Neural crest cell (in vitro differentiated cells): ENCODE measurements around the gene NHSL2. TPM values are rescaled to one million over a fixed set of nuclear protein-coding genes. Genes with fewer than 3 reads are reported as not detected.

Experiments
- DNase-seq: peaks from one replicate; pipeline ENCODE4 v3.0.0; 2021; ENCODE audit warnings: low read depth, mixed read lengths, low spot score
- H3K27ac Mint-ChIP-seq: one replicate; pipeline ENCODE4 v1.8.0; 2021; ENCODE audit warnings: mild to moderate bottlenecking, mixed read lengths; ENCODE audit not compliant: unreplicated experiment
- H3K27me3 Mint-ChIP-seq: 2 replicates; pipeline ENCODE4 v1.8.0; 2021; ENCODE audit warnings: low read depth, mild to moderate bottlenecking, mixed read lengths
- H3K36me3 Mint-ChIP-seq: 2 replicates; pipeline ENCODE4 v1.8.0; 2021; ENCODE audit warnings: low read depth, mild to moderate bottlenecking, mixed read lengths
- H3K4me1 Mint-ChIP-seq: 2 replicates; pipeline ENCODE4 v1.8.0; 2021; ENCODE audit warnings: mixed read lengths
- H3K4me3 Mint-ChIP-seq: one replicate; pipeline ENCODE4 v1.8.0; 2021; ENCODE audit warnings: mild to moderate bottlenecking, mixed read lengths
- H3K9me3 Mint-ChIP-seq: 2 replicates; pipeline ENCODE4 v1.8.0; 2021; ENCODE audit warnings: mixed read lengths
- CTCF ChIP-seq: fragments of 200-600 bp; sonication (generic); conservative IDR thresholded peaks from 2 replicates; pipeline ENCODE4 v1.5.0; 2021; ENCODE audit warnings: antibody characterized with exemption, mild to moderate bottlenecking
- total RNA-seq: library from RNA; stranded (reverse); gene quantifications from 2 replicates; pipeline ENCODE4 v1.2.1, GENCODE V29; 2021

Gene NHSL2
- total RNA-seq, 1 donor from 2014 or later, result 9.9 TPM

DNA sequence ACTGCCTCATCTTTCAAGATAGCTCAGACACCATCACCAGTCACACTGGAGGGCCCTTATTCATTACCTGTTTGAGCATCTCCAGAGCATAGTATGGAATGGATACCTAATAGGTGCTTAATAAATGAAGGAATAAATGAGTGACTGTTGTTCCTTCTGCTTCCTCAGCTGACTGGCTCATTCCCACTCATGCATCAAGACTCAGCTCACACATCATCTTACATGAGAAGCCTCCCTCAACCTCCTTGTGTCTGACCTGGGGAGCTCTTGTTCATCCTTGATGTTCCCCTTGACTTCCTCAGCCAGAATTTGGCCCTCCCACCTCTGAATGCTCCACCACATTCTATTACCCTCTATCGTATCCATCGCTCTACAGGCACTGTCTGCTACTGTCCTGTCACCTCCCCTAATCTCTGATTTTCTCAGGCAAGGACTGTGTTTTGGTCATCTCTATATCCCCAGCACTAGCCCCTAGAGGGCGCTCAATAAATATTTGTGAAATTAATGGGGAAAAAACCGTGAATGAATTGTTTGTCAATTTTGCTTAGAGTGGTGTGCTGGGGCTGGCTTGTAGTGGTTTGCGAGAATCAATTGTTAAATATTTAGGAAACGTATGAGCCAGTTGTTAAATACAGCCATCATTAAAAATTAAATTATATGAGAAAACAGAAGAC, 88.3 kb downstream of the NHSL2 start:
- peaks cover 4% of the 10 kb centered on the region for H3K9me3 Mint-ChIP-seq
- H3K27me3 Mint-ChIP-seq, result no peaks in the 10 kb centered on the region
- peak; percentile 23 for DNase-seq
- H3K4me1 Mint-ChIP-seq, result peaks cover 40% of the 10 kb centered on the region
- H3K27ac Mint-ChIP-seq, result no peak overlapping the region
- H3K4me3 Mint-ChIP-seq, result no peak overlapping the region
- H3K36me3 Mint-ChIP-seq, result peaks cover 3% of the 10 kb centered on the region
- TF ChIP-seq CTCF, result peak; percentile 67

DNA sequence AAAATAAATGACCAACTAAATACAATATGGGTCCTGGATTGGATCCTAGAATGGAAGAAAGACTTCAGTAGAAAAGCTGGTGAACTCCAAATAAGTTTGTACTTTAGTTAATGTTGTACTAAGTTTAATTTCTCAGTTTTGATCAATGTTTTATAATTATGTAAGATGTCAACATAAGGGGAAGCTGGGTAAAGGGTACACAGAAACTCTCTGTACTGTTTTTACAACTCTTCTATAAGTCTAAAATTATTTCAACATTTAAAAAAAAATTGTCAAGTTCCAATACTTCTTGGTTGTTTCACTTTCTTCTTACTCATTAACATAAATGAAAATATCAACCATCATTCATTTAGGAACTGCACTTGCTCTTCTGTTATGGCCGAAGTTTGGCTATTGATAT, 88.9 kb downstream of the NHSL2 start:
- Mint-ChIP-seq H3K27me3 (no peaks in the 10 kb centered on the region), H3K4me3 (no peak overlapping the region), H3K9me3 (peaks cover 4% of the 10 kb centered on the region), H3K27ac (no peak overlapping the region), H3K36me3 (peaks cover 3% of the 10 kb centered on the region), H3K4me1 (peaks cover 42% of the 10 kb centered on the region)
- no peak for TF ChIP-seq CTCF
- DNase-seq, result no peak

DNA sequence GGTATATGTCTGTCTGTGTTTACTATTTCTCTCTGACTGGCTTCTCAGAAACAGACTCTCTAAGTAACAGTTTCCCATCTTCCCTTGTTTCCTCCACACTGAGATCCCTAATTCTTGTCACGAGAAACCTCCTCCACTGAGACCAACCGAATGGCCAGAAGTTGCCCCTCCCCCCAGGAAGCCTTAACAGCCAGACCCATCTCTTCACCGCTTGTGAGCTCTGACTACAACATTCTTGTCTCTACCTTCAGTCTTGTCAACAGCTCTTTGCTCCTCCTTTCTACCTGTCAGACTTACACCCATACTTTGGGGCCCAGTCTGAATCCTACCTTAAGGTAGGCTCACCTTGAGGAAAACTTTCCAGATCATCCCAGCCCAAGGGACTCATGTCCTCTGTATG, 90.8 kb downstream of the NHSL2 start:
- Mint-ChIP-seq H3K4me1 (peaks cover 30% of the 10 kb centered on the region), H3K9me3 (no peaks in the 10 kb centered on the region), H3K27ac (no peak overlapping the region), H3K27me3 (no peaks in the 10 kb centered on the region), H3K4me3 (no peak overlapping the region), H3K36me3 (no peaks in the 10 kb centered on the region)
- DNase-seq, result no peak
- TF ChIP-seq CTCF, result no peak

DNA sequence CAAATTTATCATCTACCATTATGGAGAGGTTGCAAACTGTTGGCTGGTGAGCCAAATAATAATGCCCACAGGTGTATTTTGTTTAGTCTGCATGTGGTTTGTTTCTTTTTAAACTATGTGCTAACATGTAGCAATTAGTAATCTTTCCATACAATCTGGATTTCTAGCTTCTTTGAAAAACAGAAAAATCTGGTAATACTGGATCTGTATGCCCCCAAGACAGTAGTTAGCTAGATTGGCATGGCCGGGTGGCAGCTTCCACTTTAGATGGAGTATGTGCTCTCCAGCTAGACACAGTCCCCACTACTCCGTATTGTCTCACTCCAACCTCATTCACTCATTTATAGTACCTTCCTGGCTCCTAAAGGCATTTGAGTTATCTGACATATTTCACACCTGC, 91.3 kb downstream of the NHSL2 start:
- no peaks in the 10 kb centered on the region for H3K36me3 Mint-ChIP-seq
- H3K9me3 Mint-ChIP-seq, result no peaks in the 10 kb centered on the region
- H3K4me3 Mint-ChIP-seq, result no peak overlapping the region
- H3K27me3 Mint-ChIP-seq, result no peaks in the 10 kb centered on the region
- peaks cover 26% of the 10 kb centered on the region for H3K4me1 Mint-ChIP-seq
- no peak for DNase-seq
- no peak for TF ChIP-seq CTCF
- H3K27ac Mint-ChIP-seq, result no peak overlapping the region

DNA sequence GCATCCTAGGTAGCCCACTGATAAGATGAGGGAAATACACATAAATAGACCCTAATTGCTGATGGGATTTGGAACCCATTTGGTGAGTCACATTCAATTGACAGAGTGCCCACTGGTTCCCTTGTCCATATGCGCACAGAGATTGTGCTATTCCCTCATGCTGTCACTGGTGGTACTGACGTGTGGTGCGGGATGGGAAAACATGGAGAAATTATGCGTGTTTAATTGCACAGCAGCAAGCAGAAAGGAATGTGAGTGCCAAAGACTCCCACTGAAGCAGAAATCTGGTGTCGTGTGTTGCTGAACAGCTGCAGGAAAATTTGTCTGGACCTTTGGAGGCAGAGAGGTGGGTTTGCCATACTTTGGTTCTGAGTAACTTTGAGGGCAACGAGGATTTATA, 92.2 kb downstream of the NHSL2 start:
- DNase-seq, result no peak
- no peak for TF ChIP-seq CTCF
- Mint-ChIP-seq H3K27ac (no peak overlapping the region), H3K9me3 (no peaks in the 10 kb centered on the region), H3K4me1 (peaks cover 19% of the 10 kb centered on the region), H3K36me3 (no peaks in the 10 kb centered on the region), H3K27me3 (no peaks in the 10 kb centered on the region), H3K4me3 (no peak overlapping the region)
